AG04449 (cell line): ENCODE results near the gene HDC.

Experiments used
- CTCF ChIA-PET: fragments of 350-600 bp; formaldehyde crosslinking; extraction: SDS; loops from one replicate; lab custom pipeline; 2021; ENCODE audit warnings: antibody characterized with exemption; lab: Yijun Ruan, JAX
- POLR2A ChIA-PET: fragments of 400-600, 350-600 bp; formaldehyde crosslinking; extraction: SDS; loops from one replicate; lab custom pipeline; 2020; ENCODE audit warnings: antibody characterized with exemption, inconsistent platforms; lab: Yijun Ruan, JAX
- DNase-seq: peaks from one replicate; pipeline ENCODE4 v3.0.0-alpha.2; 2010; ENCODE audit warnings: low read depth, low spot score
- H3K4me3 ChIP-seq: 2 replicates; pipeline ENCODE4 v1.5.1; 2011; ENCODE audit warnings: low read depth, mild to moderate bottlenecking, control low read depth, low read length
- TF ChIP-seq, protein P1 (sequence below): IDR thresholded peaks from one replicate; pipeline ENCODE4 v1.5.1; 2011; ENCODE audit warnings: mild to moderate bottlenecking, moderate library complexity, low read length, control low read depth, inconsistent platforms; ENCODE audit not compliant: insufficient read depth; ENCODE audit errors: missing control alignments

The HDC gene

DNA sequence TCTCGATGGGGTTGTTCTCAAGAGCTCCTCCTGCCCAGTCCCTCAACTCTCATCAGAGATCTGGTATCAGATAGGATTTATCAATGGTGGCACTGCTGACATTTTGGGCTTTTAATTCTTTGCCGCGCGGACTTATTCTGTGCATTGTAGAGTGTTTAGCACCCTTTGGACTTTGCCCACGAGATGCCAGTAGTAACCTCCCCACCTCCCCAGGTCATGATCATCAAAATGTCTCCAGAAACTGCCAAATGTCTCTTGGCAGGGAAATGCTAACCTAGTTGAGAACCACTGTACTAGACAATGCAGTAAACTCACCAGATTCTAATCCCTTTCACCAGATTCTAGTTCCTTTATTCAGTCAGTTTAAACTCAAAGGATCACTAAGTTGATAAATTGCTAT, 59.5 kb downstream of the HDC start:
- TF ChIP-seq, protein P1, sequence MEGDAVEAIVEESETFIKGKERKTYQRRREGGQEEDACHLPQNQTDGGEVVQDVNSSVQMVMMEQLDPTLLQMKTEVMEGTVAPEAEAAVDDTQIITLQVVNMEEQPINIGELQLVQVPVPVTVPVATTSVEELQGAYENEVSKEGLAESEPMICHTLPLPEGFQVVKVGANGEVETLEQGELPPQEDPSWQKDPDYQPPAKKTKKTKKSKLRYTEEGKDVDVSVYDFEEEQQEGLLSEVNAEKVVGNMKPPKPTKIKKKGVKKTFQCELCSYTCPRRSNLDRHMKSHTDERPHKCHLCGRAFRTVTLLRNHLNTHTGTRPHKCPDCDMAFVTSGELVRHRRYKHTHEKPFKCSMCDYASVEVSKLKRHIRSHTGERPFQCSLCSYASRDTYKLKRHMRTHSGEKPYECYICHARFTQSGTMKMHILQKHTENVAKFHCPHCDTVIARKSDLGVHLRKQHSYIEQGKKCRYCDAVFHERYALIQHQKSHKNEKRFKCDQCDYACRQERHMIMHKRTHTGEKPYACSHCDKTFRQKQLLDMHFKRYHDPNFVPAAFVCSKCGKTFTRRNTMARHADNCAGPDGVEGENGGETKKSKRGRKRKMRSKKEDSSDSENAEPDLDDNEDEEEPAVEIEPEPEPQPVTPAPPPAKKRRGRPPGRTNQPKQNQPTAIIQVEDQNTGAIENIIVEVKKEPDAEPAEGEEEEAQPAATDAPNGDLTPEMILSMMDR: no peak
- ChIA-PET POLR2A (no interaction called here), CTCF (no interaction called here)
- DNase-seq: no peak
- H3K4me3 ChIP-seq: no peak overlapping the region

DNA sequence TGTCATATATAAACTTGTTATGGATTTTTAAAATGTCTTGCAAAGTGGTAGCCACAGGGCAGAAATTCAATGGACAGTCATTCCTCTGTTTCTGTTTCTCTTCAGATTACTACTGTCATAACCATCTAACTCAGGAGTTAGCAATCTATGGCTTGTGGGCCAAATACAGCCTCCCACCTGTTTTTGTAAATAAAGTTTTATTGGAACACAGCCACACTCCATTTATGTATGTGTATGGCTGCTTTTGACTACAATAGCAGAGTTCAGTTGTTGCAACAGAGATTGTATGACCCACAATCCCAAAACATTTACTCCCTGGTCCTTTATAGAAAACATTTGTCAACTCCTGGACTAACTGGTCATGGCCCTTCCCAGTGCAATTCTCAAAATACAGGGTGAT, 63.5 kb downstream of the HDC start:
- ChIA-PET CTCF (no interaction called here), POLR2A (no interaction called here)
- no peak for DNase-seq
- TF ChIP-seq, protein P1: no peak
- no peak overlapping the region for H3K4me3 ChIP-seq

DNA sequence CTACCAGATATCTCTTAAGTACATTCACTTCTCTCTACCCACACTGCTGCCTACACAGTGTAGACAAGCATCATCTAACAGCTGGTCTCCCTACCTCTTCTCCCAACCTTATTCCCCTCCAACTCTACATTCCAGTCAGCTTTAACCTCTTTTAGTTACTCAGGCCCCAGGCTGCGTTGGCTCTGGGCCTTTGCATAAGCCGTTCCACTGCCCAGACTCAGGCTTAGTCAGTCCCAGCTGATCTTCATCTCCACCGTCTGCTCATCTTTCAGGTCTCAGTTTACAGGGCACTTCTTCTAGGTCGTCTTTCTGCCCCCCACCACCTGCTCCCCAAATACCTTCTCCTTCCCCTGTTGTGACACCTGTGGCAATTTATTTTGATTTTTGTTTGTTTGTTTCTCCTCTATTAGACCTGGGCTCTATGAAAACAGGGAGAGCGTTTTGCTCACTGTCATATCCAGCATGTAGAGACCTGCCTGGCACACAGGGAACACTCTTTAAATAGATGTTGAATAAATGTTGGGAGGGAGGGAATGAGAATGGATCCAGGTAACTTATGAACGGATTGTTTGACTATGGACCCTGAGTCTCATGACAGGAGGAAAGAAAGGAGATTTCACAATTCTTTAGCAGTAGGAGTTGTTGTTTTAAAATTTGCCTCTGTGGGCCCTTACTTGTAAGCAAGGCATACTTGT, 72.5 kb downstream of the HDC start:
- DNase-seq: no peak
- no peak overlapping the region for H3K4me3 ChIP-seq
- ChIA-PET POLR2A (no interaction called here), CTCF (no interaction called here)
- TF ChIP-seq, protein P1: no peak

DNA sequence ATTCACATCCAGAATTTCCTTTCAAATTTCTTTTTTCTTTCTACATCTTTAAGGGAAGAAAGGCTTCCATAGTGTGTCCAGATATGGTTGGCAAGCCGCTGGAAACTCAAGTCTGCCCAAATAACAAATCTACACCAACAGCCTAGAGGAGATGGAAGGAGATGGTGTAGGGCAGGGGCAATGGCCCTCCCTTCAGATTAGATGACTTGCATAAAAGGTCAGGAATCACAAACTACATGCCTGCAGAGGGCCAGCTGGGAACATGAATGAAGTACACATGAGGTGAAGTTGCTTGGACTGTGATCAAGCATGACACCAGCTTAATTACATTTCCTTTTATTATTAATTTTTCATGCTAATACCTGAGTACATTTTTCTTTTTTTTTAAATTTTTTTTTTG, 73.4 kb downstream of the HDC start:
- CTCF ChIA-PET: no interaction called here
- TF ChIP-seq, protein P1: no peak
- no peak for DNase-seq
- POLR2A ChIA-PET: no interaction called here
- H3K4me3 ChIP-seq: no peak overlapping the region
